ENCODE data around the gene ACTN4. TPM values are rescaled to one million over a fixed set of nuclear protein-coding genes. Genes with fewer than 3 reads are reported as not detected.

ACTN4 gene
- total and polyA plus RNA-seq, 10 of the 15 experiments (the other 5 are each of a cell fraction or from before 2014, with no cell fraction given): 2.4 to 293 (median 72.5) TPM

GRCh38 chr19:38714354-38714778, 66.9 kb downstream of the ACTN4 start (continued):
- TF ChIP-seq BCL3 (IDR thresholded peaks at IDR 0.05; ENCODE audit: borderline replicate concordance, insufficient read depth, low read depth, low read length, poor library complexity, severe bottlenecking) (no peak), MYC (IDR thresholded peaks at IDR 0.05; ENCODE audit: insufficient read depth, insufficient read length, insufficient replicate concordance, low read length, severe bottlenecking) (no peak)

- no peaks in the 10 kb centered on the region for H4K20me1 ChIP-seq (ENCODE audit: control insufficient read depth, insufficient read depth)
- no peaks in the 10 kb centered on the region for H3K27me3 ChIP-seq (replicated peaks in 1 of 2; ENCODE audit: control insufficient read depth in 2 of 2, insufficient read depth in 2 of 2, low read length in 1 of 2)
- in situ Hi-C loops (cut with MboI): no loop called here
- H3K4me3 ChIP-seq: no peak overlapping the region
- intact Hi-C loops (cut with micrococcal nuclease; ENCODE audit: unreplicated experiment): no loop called here
- no peaks in the 10 kb centered on the region for H3K9me3 ChIP-seq (replicated peaks; ENCODE audit: control insufficient read depth, insufficient read depth, low read length)
- ChIA-PET SMC1A (ENCODE audit: uncharacterized antibody, unreplicated experiment) (no interaction called here), POLR2A (no interaction called here), CTCF (interaction anchor here (0.8 kb wide), 1 partner anchor 16 kb away, joined by 3 read pairs; no protein-coding TSS in a partner anchor), RAD21 (ENCODE audit: unreplicated experiment) (no interaction called here)
- H3K79me2 ChIP-seq (ENCODE audit: control insufficient read depth, insufficient read depth, low read length): no peaks in the 10 kb centered on the region
- no peak overlapping the region for H3K27ac ChIP-seq (ENCODE audit: control insufficient read depth, insufficient read depth)
- FAIRE-seq (no peak), ATAC-seq (no peak), DNase-seq (ENCODE audit: low read depth, low spot score) (no peak)
- H2AFZ ChIP-seq (ENCODE audit: control insufficient read depth, low read depth, low read length): no peak overlapping the region
- no peak overlapping the region for H3K4me2 ChIP-seq (ENCODE audit: control insufficient read depth, insufficient read depth)
- TF ChIP-seq RB1 (IDR thresholded peaks at IDR 0.05; ENCODE audit: borderline replicate concordance): no peak
- TF ChIP-seq NBN (IDR thresholded peaks at IDR 0.05): no peak
- no peak for TF ChIP-seq SUZ12 (IDR thresholded peaks at IDR 0.05; ENCODE audit: unreplicated experiment)
- no peak for TF ChIP-seq STAT1 (conservative IDR thresholded peaks at IDR 0.05)
- no peak for TF ChIP-seq RBBP5 (conservative IDR thresholded peaks at IDR 0.05)
- no peak for TF ChIP-seq IRF3 (IDR thresholded peaks at IDR 0.05)
- no peak for TF ChIP-seq ZBTB33 (IDR thresholded peaks at IDR 0.05)
- no peak for TF ChIP-seq PBX3 (IDR thresholded peaks at IDR 0.05; ENCODE audit: insufficient replicate concordance, low read depth, low read length)
- TF ChIP-seq TCF3 (IDR thresholded peaks at IDR 0.05; ENCODE audit: borderline replicate concordance, insufficient read depth, low read depth, low read length): no peak
- TF ChIP-seq MTA3 (IDR thresholded peaks at IDR 0.05; ENCODE audit: borderline replicate concordance, low read length): no peak
- no peak for TF ChIP-seq ZNF622 (IDR thresholded peaks at IDR 0.05)
- no peak overlapping the region for H3K9ac ChIP-seq (ENCODE audit: control insufficient read depth, insufficient read depth, low read length)
- WGBS (ENCODE audit: insufficient coverage, insufficient replicate concordance, low lambda C conversion rate, missing lambda C conversion rate): 100% methylated on average over 3 of the region's 3 CpGs
- BruUV-seq (replicated peaks): no TSS peak
- H3K4me1 ChIP-seq (ENCODE audit: control insufficient read depth, insufficient read depth, low read length): no peaks in the 10 kb centered on the region
- peaks cover 15 to 40% of the 10 kb centered on the region in 2 experiments for H3K36me3 ChIP-seq (ENCODE audit: control insufficient read depth in 2 of 2, insufficient read depth in 2 of 2, low read length in 1 of 2)
Measured at GRCh38 chr19:38715555-38715954, 68.1 kb downstream of the ACTN4 start.

All from GM12878 (cell line).